ENCODE data around the gene JAM3.

Gene JAM3

GRCh38 chr11:134046681-134047449 lies 22.0 kb upstream of the JAM3 start:
- TF ChIP-seq, protein P1, sequence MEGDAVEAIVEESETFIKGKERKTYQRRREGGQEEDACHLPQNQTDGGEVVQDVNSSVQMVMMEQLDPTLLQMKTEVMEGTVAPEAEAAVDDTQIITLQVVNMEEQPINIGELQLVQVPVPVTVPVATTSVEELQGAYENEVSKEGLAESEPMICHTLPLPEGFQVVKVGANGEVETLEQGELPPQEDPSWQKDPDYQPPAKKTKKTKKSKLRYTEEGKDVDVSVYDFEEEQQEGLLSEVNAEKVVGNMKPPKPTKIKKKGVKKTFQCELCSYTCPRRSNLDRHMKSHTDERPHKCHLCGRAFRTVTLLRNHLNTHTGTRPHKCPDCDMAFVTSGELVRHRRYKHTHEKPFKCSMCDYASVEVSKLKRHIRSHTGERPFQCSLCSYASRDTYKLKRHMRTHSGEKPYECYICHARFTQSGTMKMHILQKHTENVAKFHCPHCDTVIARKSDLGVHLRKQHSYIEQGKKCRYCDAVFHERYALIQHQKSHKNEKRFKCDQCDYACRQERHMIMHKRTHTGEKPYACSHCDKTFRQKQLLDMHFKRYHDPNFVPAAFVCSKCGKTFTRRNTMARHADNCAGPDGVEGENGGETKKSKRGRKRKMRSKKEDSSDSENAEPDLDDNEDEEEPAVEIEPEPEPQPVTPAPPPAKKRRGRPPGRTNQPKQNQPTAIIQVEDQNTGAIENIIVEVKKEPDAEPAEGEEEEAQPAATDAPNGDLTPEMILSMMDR (IDR thresholded peaks at IDR 0.05; ENCODE audit: borderline replicate concordance, insufficient read depth, low read depth, low read length), result no peak
- H3K4me3 ChIP-seq (ENCODE audit: low read depth, low read length), result no peak overlapping the region

GRCh38 chr11:134047586-134047999 lies 21.3 kb upstream of the JAM3 start:
- TF ChIP-seq, protein P1 (IDR thresholded peaks at IDR 0.05; ENCODE audit: borderline replicate concordance, insufficient read depth, low read depth, low read length), result no peak
- H3K4me3 ChIP-seq (ENCODE audit: low read depth, low read length), result no peak overlapping the region

DNA sequence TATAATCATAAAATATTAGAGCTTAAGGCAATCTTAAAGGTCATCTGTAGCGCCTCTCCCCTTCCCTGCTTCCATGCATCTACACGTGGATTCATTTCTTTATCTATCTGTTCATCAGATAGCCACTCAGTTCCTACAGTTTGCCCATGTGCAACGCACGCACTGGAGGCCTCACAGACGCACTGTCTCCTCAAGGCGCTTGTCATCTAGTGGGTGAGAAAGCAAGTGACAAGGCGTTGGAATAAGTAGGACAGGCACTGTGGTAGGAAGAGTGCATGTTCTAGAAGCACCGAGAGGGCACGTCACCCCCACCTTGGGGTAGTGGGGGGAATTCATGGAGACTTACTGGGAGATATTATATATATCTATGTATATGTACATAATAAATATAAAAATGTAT lies 20.8 kb upstream of the JAM3 start:
- no peak overlapping the region for H3K4me3 ChIP-seq (ENCODE audit: low read depth, low read length)
- TF ChIP-seq, protein P1 (IDR thresholded peaks at IDR 0.05; ENCODE audit: borderline replicate concordance, insufficient read depth, low read depth, low read length), result no peak

- TF ChIP-seq, protein P1 (IDR thresholded peaks at IDR 0.05; ENCODE audit: borderline replicate concordance, insufficient read depth, low read depth, low read length), result no peak
These were observed 19.6 kb upstream of the JAM3 start for GRCh38 chr11:134049303-134049702.

DNA sequence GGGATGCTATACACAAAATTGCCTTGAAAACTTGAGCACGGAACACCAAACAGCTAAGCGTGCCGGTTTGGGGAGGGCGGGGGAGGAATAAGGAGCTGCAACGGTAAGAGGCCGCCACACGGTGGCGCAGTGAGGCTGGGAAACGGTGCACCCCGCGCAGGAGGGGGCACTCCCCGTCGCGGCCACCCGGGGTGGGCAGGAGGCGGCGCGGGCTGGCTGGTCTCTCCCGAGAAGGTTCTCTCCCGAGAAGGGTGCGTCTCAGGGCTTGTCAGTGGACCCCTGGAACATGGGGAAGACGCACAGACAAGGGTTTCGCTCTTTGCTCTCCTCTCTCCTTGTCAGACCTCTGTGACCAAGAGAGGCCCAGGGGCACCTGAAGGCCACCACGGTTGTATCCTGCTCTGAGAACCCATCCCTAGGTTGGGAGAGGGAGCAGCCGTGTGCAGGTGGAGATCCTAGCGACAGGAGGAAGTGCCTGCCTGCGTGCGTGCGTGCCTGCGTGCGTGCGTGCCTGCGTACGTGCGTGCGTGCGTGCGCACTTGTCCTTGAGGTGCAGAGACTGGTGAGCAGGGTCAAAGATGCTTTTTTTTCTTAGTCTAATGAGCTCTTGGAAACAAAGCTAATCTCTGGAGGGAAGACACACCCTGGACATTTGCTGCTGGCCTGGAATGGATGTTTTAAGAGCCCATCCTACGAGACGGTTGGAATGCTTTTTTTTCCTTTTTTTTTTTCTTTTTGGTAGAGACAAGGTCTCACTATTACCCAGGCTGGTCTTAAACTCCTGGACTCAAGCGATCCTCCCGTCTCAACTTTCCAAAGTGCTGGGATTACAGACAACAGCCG lies 18.1 kb upstream of the JAM3 start:
- no peak overlapping the region for H3K4me3 ChIP-seq (ENCODE audit: low read depth, low read length)
- TF ChIP-seq, protein P1 (IDR thresholded peaks at IDR 0.05; ENCODE audit: borderline replicate concordance, insufficient read depth, low read depth, low read length), result peak; percentile 92

More at GRCh38 chr11:134049303-134049702, 19.6 kb upstream of the JAM3 start:
- H3K4me3 ChIP-seq (ENCODE audit: low read depth, low read length), result no peak overlapping the region

DNA sequence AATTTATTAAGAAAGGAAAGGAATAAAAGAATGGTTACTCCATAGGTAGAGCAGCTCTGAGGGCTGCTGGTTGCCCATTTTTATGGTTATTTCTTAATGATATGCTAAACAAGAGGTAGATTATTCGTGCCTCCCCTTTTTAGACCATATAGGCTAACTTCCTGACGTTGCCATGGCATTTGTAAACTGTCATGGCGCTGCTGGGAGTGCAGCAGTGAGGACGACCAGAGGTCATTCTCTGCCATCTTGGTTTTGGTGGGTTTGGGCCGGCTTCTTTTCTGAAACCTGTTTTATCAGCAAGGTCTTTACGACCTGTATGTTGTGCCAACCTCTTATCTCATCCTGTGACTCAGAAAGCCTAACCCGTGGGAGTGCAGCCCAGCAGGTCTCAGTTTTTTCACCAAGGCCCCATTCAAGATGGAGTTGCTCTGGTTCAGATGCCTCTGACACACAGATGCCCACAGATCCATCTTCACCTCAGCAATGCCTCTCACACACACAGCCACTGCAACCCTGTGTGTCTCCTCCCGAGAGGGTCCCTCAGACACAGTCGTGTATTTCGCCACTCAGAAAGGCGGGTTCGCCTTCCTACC lies 16.4 kb upstream of the JAM3 start:
- no peak overlapping the region for H3K4me3 ChIP-seq (ENCODE audit: low read depth, low read length)
- TF ChIP-seq, protein P1 (IDR thresholded peaks at IDR 0.05; ENCODE audit: borderline replicate concordance, insufficient read depth, low read depth, low read length), result no peak

Data from GM12875 (cell line).